DOHH2 (cell line): ENCODE measurements around the gene RAD51AP1.
A peak's percentile ranks its signal among the peaks of the same experiment; 100 is the strongest.

Experiments
- H3F3A ChIP-seq: fragments of 200-600 bp; sonication (generic), shearing (Covaris generic); 2 replicates; pipeline ENCODE4 v1.6.0; 2016; ENCODE audit warnings: antibody characterized with exemption, mild to moderate bottlenecking; ENCODE audit not compliant: control insufficient read depth, insufficient read depth
- H3K27ac ChIP-seq: fragments of 200-600 bp; sonication (generic); 2 replicates; pipeline ENCODE4 v1.5.1; 2014; ENCODE audit warnings: low read depth, mild to moderate bottlenecking, low read length, moderate library complexity
- H3K27me3 ChIP-seq: fragments of 200-600 bp; sonication (generic); 2 replicates; pipeline ENCODE4 v1.6.1; 2014; ENCODE audit warnings: mild to moderate bottlenecking, low read length, mixed read lengths; ENCODE audit not compliant: control insufficient read depth
- H3K36me3 ChIP-seq: fragments of 200-600 bp; sonication (generic); 2 replicates; pipeline ENCODE4 v1.6.1; 2014; ENCODE audit warnings: mild to moderate bottlenecking, low read length, moderate library complexity, mixed read lengths; ENCODE audit not compliant: control insufficient read depth
- H3K4me1 ChIP-seq: fragments of 200-600 bp; sonication (generic); 2 replicates; pipeline ENCODE4 v1.6.1; 2014; ENCODE audit warnings: mild to moderate bottlenecking, low read length, mixed read lengths; ENCODE audit not compliant: control insufficient read depth
- H3K4me2 ChIP-seq: fragments of 200-600 bp; sonication (generic); 2 replicates; pipeline ENCODE4 v1.6.0; 2014; ENCODE audit warnings: mild to moderate bottlenecking, low read length, moderate library complexity
- H3K4me3 ChIP-seq: fragments of 200-600 bp; sonication (generic); 2 replicates; pipeline ENCODE4 v1.5.1; 2014; ENCODE audit warnings: mild to moderate bottlenecking, low read length, mixed read lengths
- H3K79me2 ChIP-seq: fragments of 200-600 bp; sonication (generic); 2 replicates; pipeline ENCODE4 v1.6.1; 2014; ENCODE audit warnings: mild to moderate bottlenecking, low read length, mixed read lengths; ENCODE audit not compliant: control insufficient read depth
- H3K9me2 ChIP-seq: fragments of 200-600 bp; sonication (generic); replicated peaks from 2 replicates; pipeline ENCODE4 v1.6.1; 2014; ENCODE audit warnings: mild to moderate bottlenecking, low read length, mixed read lengths; ENCODE audit not compliant: control insufficient read depth
- H3K9me3 ChIP-seq: fragments of 200-600 bp; sonication (generic); 2 replicates; pipeline ENCODE4 v1.6.1; 2014; ENCODE audit warnings: antibody characterized with exemption, low read length, mixed read lengths; ENCODE audit not compliant: control insufficient read depth, insufficient read depth
- H4K20me1 ChIP-seq: fragments of 200-600 bp; sonication (generic); 2 replicates; pipeline ENCODE4 v1.6.0; 2014; ENCODE audit warnings: low read depth, mild to moderate bottlenecking, antibody characterized with exemption, low read length, moderate library complexity; ENCODE audit not compliant: control insufficient read depth, insufficient read depth
- CTCF ChIP-seq: fragments of 200-600 bp; sonication (generic); IDR thresholded peaks from one replicate; pipeline ENCODE4 v1.5.1; 2014; ENCODE audit warnings: antibody characterized with exemption, mild to moderate bottlenecking, low read depth, low read length; ENCODE audit not compliant: poor library complexity, severe bottlenecking
- EZH2phosphoT487 ChIP-seq: fragments of 200-600 bp; sonication (generic); IDR thresholded peaks from 2 replicates; pipeline ENCODE4 v1.6.1; 2017; ENCODE audit warnings: borderline replicate concordance, mild to moderate bottlenecking, antibody characterized with exemption, low read length, moderate library complexity, mixed read lengths

RAD51AP1 gene

DNA sequence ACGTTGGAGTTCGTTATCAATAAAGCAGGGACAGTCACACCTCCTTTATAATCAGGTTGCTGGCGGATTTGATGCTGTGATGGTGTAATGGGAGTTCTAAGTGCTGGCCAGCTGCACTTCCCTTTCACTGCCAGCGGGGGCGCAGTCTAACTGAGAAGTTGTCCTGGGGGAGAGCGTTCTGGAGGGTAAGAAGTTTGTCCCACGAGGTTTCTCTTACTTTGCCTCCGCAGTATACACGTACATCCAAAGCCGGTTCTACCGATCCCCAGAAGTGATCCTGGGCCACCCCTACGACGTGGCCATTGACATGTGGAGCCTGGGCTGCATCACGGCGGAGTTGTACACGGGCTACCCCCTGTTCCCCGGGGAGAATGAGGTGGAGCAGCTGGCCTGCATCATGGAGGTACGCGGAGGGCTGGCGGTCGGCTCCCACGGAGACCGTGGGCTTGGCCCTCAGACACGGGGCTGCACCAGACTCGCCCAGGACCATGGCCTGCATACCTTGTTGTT is 66.0 kb downstream of the RAD51AP1 start:
- H3K36me3 ChIP-seq = no peaks in the 10 kb centered on the region
- no peaks in the 10 kb centered on the region for H3K9me2 ChIP-seq
- H3K27ac ChIP-seq = no peak overlapping the region
- no peaks in the 10 kb centered on the region for H3F3A ChIP-seq
- peaks cover 21% of the 10 kb centered on the region for H3K79me2 ChIP-seq
- TF ChIP-seq EZH2phosphoT487 (no peak), CTCF (peak; percentile 97)
- H3K27me3 ChIP-seq = peaks cover 17% of the 10 kb centered on the region
- H3K9me3 ChIP-seq = no peaks in the 10 kb centered on the region
- H3K4me2 ChIP-seq = peak overlapping the region; percentile 66
- H3K4me1 ChIP-seq = peaks cover 7% of the 10 kb centered on the region
- no peaks in the 10 kb centered on the region for H4K20me1 ChIP-seq
- peak overlapping the region; percentile 94 for H3K4me3 ChIP-seq

DNA sequence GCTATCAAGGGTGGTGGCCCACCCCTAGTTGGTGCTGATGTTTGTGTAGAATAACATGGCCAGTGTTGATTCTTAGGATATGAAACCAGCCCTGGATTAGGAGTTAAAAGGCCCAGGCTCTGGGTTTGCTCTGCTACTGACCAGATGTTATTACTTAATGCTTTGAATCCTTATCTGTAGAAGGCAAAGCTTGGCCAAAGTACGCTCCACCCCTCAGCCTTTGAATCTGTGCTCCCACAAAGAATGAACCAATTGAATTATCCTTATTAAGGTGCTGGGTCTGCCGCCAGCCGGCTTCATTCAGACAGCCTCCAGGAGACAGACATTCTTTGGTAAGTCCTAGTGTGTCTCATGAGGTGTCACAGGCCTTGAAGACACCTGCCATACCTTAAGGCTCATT is 68.4 kb downstream of the RAD51AP1 start:
- peaks cover 7% of the 10 kb centered on the region for H3K4me1 ChIP-seq
- H3K27me3 ChIP-seq = peaks cover 7% of the 10 kb centered on the region
- TF ChIP-seq CTCF = no peak
- no peak for TF ChIP-seq EZH2phosphoT487
- no peaks in the 10 kb centered on the region for H4K20me1 ChIP-seq
- H3K9me3 ChIP-seq = no peaks in the 10 kb centered on the region
- H3K9me2 ChIP-seq = no peaks in the 10 kb centered on the region
- no peaks in the 10 kb centered on the region for H3F3A ChIP-seq
- H3K4me3 ChIP-seq = no peak overlapping the region
- H3K27ac ChIP-seq = no peak overlapping the region
- H3K36me3 ChIP-seq = peaks cover 4% of the 10 kb centered on the region; the same call in 1 of the 2 replicates
- peaks cover 21% of the 10 kb centered on the region for H3K79me2 ChIP-seq
- no peak overlapping the region for H3K4me2 ChIP-seq

DNA sequence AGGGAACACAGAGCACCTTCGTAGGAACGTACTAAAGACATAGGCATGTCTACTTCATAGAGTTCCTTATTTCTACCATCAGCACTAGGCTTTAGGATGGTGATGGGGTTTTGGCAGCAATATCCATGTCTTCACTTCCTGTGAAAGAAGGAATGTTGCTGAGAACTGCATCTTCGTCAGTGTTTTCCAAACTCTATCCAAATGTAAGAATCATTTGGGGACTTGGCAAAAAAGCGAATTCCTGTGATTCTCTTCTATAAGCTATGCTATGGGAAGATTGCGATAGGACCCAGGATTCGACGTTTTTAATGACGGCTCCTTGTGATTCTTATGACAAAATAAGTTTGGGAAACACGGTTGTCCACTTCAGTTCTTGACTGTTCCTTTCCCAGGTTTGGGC is 70.4 kb downstream of the RAD51AP1 start:
- H3K4me3 ChIP-seq = no peak overlapping the region
- H3K79me2 ChIP-seq = peaks cover 21% of the 10 kb centered on the region
- no peaks in the 10 kb centered on the region for H3F3A ChIP-seq
- H3K27me3 ChIP-seq = 0 out of 2 replicates have a peak, but pooled peaks cover 2% of the 10 kb centered on the region
- H4K20me1 ChIP-seq = no peaks in the 10 kb centered on the region
- no peaks in the 10 kb centered on the region for H3K9me2 ChIP-seq
- TF ChIP-seq CTCF = no peak
- TF ChIP-seq EZH2phosphoT487 = no peak
- H3K4me1 ChIP-seq = peaks cover 7% of the 10 kb centered on the region
- peaks cover 17% of the 10 kb centered on the region for H3K36me3 ChIP-seq
- no peak overlapping the region for H3K4me2 ChIP-seq
- no peaks in the 10 kb centered on the region for H3K9me3 ChIP-seq
- no peak overlapping the region for H3K27ac ChIP-seq
